Ramos (cell line): Measurements from ENCODE around the gene GUF1.
"Not testable (repeated sequence)": the region's sequence is repeated elsewhere in the genome, so short reads cannot be mapped to it uniquely, and the experiment has no call there.

ENCODE experiments used
- in situ Hi-C: fragments of 300-500 bp; cut with MboI; formaldehyde crosslinking; loops from one replicate; pipeline ENCODE4 v1.14.3; 2022; ENCODE audit warnings: low sequenced_read_pairs; ENCODE audit not compliant: unreplicated experiment

GUF1 gene

GRCh38 chr4:44700427-44700826 lies 22.2 kb downstream of the GUF1 start:
- in situ Hi-C loops: no loop called here

- in situ Hi-C loops: no loop called here
Observed at GRCh38 chr4:44701037-44701436, 22.8 kb downstream of the GUF1 start.

- in situ Hi-C loops: no loop called here
Observed at GRCh38 chr4:44704673-44705072, 26.5 kb downstream of the GUF1 start.

GRCh38 chr4:44713125-44713524 lies 34.9 kb downstream of the GUF1 start:
- in situ Hi-C loops: no loop called here

GRCh38 chr4:44716597-44716996 lies 38.4 kb downstream of the GUF1 start:
- in situ Hi-C loops: no loop called here

- in situ Hi-C loops: no loop called here
Observed at GRCh38 chr4:44720371-44720770, 42.2 kb downstream of the GUF1 start.

GRCh38 chr4:44722001-44722400 lies 43.8 kb downstream of the GUF1 start:
- in situ Hi-C loops: no loop called here

- in situ Hi-C loops: no loop called here
Observed at GRCh38 chr4:44725166-44725565, 46.9 kb downstream of the GUF1 start.

- in situ Hi-C loops: no loop called here
Observed at GRCh38 chr4:44725726-44726037, 47.5 kb downstream of the GUF1 start.

- in situ Hi-C loops: no loop called here
Observed at GRCh38 chr4:44726038-44726871, 48.0 kb downstream of the GUF1 start, which contains the start of gene GNPDA2. Gene GNPDA2 (minus strand): TSS chr4:44726556. CDS start chr4:44722207, 4,349 bp downstream.

GRCh38 chr4:44727471-44727870 lies 49.3 kb downstream of the GUF1 start:
- in situ Hi-C loops: no loop called here

- in situ Hi-C loops: not testable (repeated sequence)
Observed at GRCh38 chr4:44728694-44729093, 50.5 kb downstream of the GUF1 start.

GRCh38 chr4:44736900-44737299 lies 58.7 kb downstream of the GUF1 start:
- in situ Hi-C loops: no loop called here

GRCh38 chr4:44738615-44739014 lies 60.4 kb downstream of the GUF1 start:
- in situ Hi-C loops: no loop called here

- in situ Hi-C loops: no loop called here
Observed at GRCh38 chr4:44740201-44740600, 62.0 kb downstream of the GUF1 start.
